AG09309 (cell line): ENCODE results near the gene PLXNA4.

Experiments used
- DNase-seq: peaks from one replicate; pipeline ENCODE4 v3.0.0-alpha.2; 2010; ENCODE audit warnings: low read depth
- H3K4me3 ChIP-seq: 2 replicates; pipeline ENCODE4 v1.5.1; 2011; ENCODE audit warnings: mild to moderate bottlenecking, low read depth, low read length, moderate library complexity; ENCODE audit not compliant: control insufficient read depth
- CTCF ChIP-seq: IDR thresholded peaks from 2 replicates; pipeline ENCODE4 v1.5.1; 2011; ENCODE audit warnings: mild to moderate bottlenecking, low read depth, low read length, inconsistent platforms; ENCODE audit not compliant: insufficient read depth, control insufficient read depth; ENCODE audit errors: missing control alignments

PLXNA4 gene

GRCh38 chr7:132551886-132552285 is 24.4 kb downstream of the PLXNA4 start:
- DNase-seq = no peak
- no peak overlapping the region for H3K4me3 ChIP-seq
- no peak for TF ChIP-seq CTCF

- DNase-seq = no peak
- TF ChIP-seq CTCF = no peak
- H3K4me3 ChIP-seq = no peak overlapping the region
These were observed 24.8 kb downstream of the PLXNA4 start for GRCh38 chr7:132551439-132551838.

GRCh38 chr7:132548489-132549078 is 27.7 kb downstream of the PLXNA4 start:
- no peak overlapping the region for H3K4me3 ChIP-seq
- peak; percentile 50 for DNase-seq
- TF ChIP-seq CTCF = no peak

- DNase-seq = no peak
- H3K4me3 ChIP-seq = no peak overlapping the region
- no peak for TF ChIP-seq CTCF
These were observed 28.4 kb downstream of the PLXNA4 start for GRCh38 chr7:132547821-132548220.

- no peak for TF ChIP-seq CTCF
- no peak for DNase-seq
- no peak overlapping the region for H3K4me3 ChIP-seq
These were observed 29.7 kb downstream of the PLXNA4 start for GRCh38 chr7:132546366-132547127.

GRCh38 chr7:132545756-132546155 is 30.5 kb downstream of the PLXNA4 start:
- TF ChIP-seq CTCF = no peak
- no peak for DNase-seq
- no peak overlapping the region for H3K4me3 ChIP-seq
